HL-60 (cell line): Measurements from ENCODE around the gene BOLA3.

Source experiments
- CTCF ChIP-seq: IDR thresholded peaks from one replicate; pipeline ENCODE4 v1.5.1; 2011; ENCODE audit warnings: low read length, control low read depth, inconsistent platforms; ENCODE audit not compliant: insufficient read depth
- POLR2AphosphoS5 ChIP-seq: IDR thresholded peaks from 2 replicates; pipeline ENCODE4 v1.6.1; 2012; ENCODE audit warnings: low read depth
- SPI1 ChIP-seq: IDR thresholded peaks from 2 replicates; pipeline ENCODE4 v1.6.1; 2012; ENCODE audit warnings: low read depth, mild to moderate bottlenecking, borderline replicate concordance
- TF ChIP-seq, protein P1 (sequence below): IDR thresholded peaks from 2 replicates; pipeline ENCODE4 v1.6.1; 2012; ENCODE audit warnings: low read depth; ENCODE audit not compliant: insufficient replicate concordance

DNA sequence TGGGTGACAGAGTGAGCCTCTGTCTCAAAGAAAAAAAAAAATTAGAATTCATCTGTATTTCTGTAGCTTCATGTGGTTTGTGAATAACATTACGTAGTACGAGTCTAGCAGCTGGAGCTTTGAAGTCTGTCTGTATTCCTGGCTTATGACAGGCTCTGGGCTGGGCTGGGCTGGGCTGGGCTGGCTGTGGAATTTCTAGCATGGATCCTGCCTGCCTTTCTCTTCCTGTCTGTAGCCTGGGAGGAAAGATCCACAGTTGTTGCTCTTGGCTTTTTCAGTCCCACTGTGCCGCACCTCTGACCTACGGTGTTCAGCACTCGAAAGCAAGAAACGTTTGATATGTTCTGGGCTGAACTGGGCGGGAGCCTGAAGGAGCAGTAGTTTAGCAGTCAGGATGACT is 55.4 kb downstream of the BOLA3 start:
- TF ChIP-seq CTCF (no peak), SPI1 (no peak), POLR2AphosphoS5 (no peak)
- TF ChIP-seq, protein P1, sequence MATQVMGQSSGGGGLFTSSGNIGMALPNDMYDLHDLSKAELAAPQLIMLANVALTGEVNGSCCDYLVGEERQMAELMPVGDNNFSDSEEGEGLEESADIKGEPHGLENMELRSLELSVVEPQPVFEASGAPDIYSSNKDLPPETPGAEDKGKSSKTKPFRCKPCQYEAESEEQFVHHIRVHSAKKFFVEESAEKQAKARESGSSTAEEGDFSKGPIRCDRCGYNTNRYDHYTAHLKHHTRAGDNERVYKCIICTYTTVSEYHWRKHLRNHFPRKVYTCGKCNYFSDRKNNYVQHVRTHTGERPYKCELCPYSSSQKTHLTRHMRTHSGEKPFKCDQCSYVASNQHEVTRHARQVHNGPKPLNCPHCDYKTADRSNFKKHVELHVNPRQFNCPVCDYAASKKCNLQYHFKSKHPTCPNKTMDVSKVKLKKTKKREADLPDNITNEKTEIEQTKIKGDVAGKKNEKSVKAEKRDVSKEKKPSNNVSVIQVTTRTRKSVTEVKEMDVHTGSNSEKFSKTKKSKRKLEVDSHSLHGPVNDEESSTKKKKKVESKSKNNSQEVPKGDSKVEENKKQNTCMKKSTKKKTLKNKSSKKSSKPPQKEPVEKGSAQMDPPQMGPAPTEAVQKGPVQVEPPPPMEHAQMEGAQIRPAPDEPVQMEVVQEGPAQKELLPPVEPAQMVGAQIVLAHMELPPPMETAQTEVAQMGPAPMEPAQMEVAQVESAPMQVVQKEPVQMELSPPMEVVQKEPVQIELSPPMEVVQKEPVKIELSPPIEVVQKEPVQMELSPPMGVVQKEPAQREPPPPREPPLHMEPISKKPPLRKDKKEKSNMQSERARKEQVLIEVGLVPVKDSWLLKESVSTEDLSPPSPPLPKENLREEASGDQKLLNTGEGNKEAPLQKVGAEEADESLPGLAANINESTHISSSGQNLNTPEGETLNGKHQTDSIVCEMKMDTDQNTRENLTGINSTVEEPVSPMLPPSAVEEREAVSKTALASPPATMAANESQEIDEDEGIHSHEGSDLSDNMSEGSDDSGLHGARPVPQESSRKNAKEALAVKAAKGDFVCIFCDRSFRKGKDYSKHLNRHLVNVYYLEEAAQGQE: no peak
